Stimulated activated naive CD4-positive, alpha-beta T cell (primary cell): Measurements from ENCODE around the gene HK2.
A peak's percentile ranks its signal among the peaks of the same experiment; 100 is the strongest.

ENCODE experiments used
- DNase-seq, 6 experiments: peaks; one replicate each; lab custom pipeline; 2025; lab: John Stamatoyannopoulos, UW

The HK2 gene

DNA sequence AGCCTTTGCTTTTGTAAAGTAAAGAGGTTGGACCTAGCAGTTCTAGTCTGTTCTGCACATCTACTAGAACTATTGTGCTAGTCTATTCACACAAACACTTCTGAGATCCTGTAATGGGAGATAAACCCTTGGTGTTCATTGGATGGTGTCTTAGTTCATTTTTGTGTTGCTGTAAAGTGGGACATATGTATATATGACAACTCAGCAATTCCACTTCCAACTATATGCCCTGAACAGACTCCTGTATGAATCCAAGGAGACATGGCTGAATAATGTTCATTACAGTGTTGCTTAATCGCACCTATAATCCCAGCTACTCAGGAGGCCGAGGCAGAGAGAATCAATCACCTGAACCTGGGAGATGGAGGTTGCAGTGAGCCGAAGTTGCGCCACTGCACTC lies 23.3 kb downstream of the HK2 start:
- DNase-seq = no peak

DNA sequence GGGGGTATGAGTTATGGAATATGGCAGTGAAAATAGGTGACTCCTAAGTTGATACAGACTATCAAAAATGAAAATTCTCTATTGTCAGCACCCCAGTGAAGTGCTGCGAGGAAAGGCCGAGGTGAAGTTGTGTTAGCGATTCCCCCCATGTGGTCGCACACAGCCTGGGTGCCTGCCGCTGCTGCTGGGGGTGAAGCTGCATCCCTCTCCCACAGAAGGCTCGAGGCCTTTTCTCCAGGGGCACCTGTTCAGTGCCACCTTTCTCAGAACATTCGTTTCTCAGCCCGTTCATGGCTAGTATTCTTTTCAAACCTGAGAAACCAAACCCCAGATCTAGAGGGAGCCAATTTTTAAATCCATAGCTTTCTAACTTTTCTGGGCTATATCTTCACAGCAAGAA lies 23.8 kb downstream of the HK2 start:
- no peak for DNase-seq

DNA sequence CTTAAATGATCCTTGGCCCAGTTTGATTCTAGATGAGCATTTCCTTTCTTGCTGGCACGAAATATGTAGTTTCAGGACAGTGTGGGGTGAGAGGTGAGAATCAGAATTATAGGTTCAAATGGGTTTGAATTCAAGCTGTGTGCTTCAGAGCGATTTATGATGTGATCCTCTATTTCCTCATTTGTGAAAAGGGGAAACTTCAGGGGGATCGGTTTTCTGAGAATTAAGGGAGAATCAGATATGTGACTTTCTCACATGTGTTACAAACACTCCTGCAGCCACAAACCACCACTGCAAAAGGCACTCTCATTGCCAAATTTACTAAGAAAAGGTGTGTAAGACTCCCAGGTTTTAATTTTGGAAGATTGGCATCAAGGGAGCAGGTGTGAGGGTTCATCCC lies 24.4 kb downstream of the HK2 start:
- no peak for DNase-seq

DNA sequence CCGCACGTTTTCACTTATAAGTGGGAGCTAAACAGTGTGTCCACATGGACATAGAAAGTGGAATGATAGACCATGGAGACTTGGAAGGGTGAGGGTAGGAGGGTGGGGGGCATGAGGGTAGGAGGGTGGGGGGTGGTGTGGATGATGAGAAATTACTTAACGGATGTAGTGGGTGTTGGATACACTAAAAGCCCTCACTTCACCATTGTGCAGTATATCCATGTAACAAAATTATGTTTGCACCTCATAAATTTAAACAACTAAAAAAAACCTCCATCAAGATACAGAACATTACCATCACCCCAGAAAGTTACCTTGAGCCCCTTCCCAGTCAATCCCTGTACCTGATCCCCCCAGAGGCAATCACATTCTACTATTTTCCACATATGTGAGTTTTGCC lies 26.2 kb downstream of the HK2 start:
- DNase-seq = no peak

DNA sequence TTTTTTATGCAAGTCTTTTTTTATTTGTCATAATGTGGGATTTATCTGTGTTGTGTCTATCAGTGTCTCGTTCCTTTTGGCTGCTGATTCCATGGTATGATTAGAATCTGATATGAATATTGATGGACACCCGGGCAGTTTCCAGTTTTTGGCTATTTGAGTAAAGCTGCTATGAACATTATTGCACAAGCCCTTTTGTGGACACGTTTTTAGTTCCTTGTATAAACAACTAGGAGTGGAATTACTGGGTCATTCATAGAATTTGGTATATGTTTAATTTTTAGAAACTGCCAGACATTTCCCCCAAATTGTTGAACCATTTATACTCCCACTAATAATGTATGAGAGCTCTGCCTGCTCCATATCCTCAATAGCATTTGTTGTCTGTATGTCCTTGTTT lies 26.6 kb downstream of the HK2 start:
- no peak for DNase-seq

DNA sequence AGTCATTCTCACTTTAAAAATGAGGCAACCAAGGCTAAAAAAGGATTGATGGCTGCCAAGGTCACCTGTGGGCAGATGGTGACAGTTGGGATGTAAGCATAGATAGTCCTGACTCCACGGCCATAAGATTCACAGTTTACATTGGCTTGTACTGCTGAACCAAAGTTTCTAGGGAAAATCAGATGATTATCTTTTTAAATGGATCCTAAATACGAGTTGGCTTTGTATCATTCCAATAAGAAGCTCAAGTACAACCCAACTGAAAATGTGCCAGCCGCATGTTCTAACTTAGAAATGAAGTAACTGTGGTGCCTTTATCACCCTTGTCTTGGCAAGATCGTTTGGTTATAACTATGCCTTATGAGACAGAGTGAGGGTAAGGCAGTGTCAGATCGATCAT lies 27.6 kb downstream of the HK2 start:
- DNase-seq = no peak

DNA sequence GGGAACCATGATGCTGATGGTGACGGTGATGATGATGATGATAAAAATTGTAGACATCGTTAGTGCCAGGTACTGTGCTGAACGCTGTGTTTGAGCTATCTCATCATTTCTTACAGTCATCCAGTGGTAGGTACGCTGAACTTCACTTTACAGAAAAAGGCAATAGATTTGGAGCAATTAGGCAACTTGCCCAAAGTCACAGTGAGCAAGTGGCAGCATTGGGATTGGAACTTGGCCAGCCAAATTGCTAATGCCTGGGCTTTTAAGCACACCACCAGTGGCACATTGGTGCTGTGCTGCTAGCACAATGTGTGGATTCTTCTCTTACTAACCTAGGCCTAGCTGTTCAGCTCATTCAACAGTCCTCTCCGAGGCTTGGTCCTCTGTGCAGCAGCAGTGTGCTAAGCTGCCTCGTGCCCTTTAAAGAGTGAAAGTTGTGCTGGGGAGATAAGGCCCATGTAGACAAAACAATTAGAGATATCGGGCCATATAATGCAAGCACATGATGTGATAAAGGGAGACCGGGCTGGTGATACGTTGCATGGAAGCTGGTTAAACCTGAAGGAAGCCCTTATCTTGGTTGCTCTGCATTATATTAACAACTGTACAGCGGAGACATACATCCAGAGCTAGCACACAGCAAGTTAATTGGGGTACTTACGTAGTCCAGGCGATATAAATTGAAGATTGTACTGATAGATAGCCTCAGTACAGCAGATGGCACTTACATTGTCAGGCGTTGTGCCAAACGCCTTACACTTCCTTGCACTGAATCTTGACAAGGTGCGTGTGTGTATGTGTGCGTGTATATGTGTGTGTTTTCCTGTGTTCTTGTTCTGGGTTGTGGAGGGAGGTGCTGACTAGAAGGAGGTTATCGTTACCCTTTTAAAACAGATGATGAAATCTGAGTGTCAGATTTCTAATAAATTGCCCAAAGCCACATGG lies 28.4 kb downstream of the HK2 start:
- no peak for DNase-seq

DNA sequence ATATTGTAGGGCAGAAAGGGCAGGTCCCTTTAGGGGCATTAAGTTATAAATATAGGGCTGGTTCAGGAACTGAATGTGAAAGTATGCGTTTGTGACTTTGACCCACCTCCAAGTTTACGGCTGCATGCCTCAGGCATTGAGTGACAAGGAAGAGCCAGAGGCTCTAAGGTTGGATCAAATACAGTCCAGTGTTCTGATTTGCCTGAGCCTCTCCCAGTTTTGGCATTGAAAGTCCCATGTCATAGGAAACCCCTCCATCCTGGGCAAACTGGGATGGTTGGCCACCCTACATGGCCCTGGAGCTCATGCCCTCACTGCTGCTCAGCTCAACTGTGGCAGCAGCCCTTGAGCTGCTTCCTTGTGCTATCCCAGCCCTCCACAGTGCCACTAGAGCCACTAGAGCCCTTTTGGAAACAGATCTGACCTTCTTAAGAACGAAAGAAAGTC lies 29.9 kb downstream of the HK2 start:
- DNase-seq = no peak

DNA sequence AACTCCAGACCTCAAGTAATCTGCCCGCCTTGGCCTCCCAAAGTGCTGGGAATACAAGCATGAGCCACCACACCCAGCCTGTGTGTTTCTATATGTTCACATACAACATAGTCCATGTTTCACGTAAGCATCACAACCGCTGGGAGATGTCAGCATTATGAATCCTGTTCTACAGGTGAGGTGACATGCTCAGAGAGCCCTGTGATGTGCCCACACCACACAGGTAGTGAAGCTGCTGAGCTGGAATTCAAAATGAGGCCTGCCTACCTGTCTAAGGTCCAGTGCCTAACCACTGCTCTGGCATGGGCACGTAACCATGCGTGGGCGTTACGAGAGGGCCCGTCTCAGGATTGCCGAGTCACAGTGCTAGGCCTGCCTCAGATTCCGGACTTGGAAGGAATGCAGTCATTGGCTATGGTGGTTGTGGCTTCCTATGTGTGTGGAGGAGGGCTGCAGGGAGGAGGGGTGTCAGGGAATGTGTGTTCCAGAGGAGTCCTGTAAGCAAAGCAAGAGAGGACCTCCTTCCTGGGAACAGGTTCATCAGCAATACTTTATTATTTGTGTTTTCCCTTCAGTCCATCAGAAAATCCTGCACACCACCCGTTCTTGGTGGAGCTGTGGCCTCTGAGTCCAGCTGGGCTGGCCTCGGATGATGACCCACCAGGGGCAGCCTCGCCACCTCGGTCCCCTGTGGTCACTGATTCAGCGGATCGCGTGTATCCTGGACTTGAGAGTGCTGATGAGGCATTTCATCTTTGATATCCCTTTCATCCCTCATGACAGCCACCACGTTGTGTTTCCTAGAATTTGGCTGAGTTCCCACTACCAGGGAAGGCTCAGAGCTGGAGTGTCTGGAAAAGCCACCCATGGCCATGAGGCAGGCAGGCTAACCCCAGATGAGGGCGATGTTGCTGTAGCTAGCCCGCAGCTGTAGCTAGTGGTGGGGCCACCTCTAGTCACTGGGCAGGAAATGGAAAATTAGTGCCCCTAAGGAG lies 31.1 kb downstream of the HK2 start:
- no peak for DNase-seq

GRCh38 chr2:74865770-74866674 lies 32.1 kb downstream of the HK2 start:
- DNase-seq = no peak

- no peak for DNase-seq
Measured at GRCh38 chr2:74867841-74868658, 34.1 kb downstream of the HK2 start.

DNA sequence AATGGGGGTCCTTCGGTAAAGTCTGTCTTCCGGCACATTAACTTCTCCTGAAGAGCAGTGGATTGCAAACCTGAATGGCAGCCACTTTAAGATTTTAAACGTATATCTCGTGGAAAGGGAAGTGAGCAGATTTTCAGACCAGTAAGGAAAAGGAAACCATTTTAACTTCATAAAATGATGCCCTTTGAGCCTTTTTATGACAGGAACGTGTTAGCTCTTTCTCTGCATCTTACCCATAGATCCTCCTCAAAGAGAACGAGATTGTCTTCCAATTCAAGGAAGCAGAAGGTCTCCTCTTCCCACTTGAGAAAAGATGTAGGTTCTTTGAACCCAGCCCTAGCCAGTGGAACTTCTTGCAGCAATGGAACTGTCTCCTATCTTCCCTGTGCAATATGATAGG lies 35.6 kb downstream of the HK2 start:
- no peak for DNase-seq

GRCh38 chr2:74870951-74871350 lies 37.0 kb downstream of the HK2 start:
- DNase-seq = no peak

DNA sequence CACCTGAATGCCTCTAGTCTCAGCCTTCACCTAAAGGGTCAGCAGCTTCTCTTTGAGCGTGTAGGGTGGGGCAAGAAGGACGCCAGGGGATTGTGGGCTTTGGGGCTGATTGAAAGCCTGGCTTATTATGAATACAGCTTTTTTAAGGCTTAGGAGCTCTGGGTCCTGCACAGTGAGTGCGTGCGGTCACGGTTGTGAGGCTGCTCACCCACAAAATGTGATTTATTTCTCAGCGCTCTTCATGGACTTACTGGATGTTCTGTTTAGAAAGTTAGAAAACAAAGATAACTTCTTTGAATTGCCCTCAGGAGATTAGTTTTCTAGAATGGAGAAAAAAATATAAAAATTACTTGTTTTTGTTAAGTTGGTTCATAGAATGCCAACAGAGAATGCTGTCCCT lies 37.5 kb downstream of the HK2 start:
- DNase-seq = no peak

DNA sequence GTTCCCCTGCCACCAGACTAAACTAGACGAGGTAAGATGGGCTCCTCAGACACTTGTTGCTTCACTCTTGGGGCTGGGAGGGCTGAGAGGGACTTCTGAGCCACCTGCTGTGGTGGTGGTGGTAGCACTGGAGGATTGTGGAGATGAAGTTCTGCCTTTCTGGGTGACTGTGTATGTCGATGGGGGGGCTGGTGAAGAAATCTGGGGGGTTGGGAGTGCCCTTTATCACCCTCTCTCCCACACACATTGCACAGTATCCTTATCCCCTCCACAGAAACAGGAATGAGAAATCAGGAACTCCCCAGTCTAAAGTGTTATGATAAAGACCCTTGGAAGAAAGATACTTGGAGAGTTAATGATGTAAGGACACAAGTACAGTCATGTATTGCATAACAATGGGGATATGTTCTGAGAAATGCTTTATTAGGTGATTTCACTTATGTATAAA lies 38.5 kb downstream of the HK2 start:
- no peak for DNase-seq

GRCh38 chr2:74873012-74873665 lies 39.2 kb downstream of the HK2 start:
- no peak for DNase-seq

GRCh38 chr2:74873678-74874640 lies 40.0 kb downstream of the HK2 start:
- DNase-seq = no peak

DNA sequence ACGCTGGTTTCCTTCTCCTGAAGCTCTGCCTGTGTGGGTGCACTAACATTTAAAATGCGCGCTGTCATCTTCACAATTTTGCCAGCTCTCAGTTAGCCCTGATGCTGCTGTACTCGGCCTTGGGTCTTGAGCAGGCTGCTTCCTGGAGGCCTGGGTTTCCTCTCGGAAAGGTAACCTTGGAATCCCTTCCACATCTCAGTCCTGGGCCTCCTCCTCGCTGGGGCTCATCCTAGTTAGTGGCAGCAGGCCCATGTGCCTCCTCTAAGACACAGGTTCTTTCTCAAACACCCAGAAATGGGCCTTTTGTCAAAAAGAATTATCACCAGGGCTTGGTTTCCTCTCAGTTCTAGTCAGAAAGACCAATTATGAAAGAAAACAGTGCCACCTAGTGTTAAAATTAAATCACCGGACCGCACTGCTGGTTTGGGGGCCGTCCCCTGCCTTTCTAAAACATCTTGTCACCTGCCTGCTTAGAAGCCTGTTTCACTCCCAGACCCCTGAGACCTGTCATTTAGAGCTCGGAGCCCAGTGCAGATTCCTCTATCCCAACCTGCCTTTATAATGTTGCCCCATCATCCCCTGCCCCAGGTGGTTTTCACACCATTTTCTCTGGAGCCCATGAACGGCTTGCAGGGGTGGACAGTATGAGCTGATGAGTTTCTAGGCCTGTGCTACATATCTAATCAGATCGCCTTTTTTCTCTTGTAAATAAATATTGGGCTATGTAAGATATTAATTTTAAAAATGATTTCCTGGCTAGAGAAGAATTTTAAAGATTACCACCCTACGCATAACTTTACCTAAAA lies 42.4 kb downstream of the HK2 start:
- peak; percentile 5 to 83 (median 48) for DNase-seq
